WI38 (cell line): Measurements from ENCODE around the gene AQP2.

Source experiments
- H3K4me3 ChIP-seq: 2 replicates; pipeline ENCODE4 v1.5.1; 2011; ENCODE audit warnings: low read depth, mild to moderate bottlenecking, control low read depth, low read length
- CTCF ChIP-seq: IDR thresholded peaks from 2 replicates; pipeline ENCODE4 v1.5.1; 2012; ENCODE audit warnings: low read depth, mild to moderate bottlenecking, control low read depth, low read length

The AQP2 gene

GRCh38 chr12:49950273-49951251 is at the start of gene AQP2:
Gene AQP2 (plus strand): TSS chr12:49950737. CDS start chr12:49950831, 94 bp downstream.
- TF ChIP-seq CTCF, result no peak
- no peak within 1 kb of the TSS for H3K4me3 ChIP-seq

- H3K4me3 ChIP-seq, result no peak overlapping the region
- TF ChIP-seq CTCF, result no peak
Observed at GRCh38 chr12:49901026-49901425, 49.5 kb upstream of the AQP2 start.

GRCh38 chr12:49901986-49902385 is 48.6 kb upstream of the AQP2 start:
- no peak overlapping the region for H3K4me3 ChIP-seq
- no peak for TF ChIP-seq CTCF

- H3K4me3 ChIP-seq, result no peak overlapping the region
- no peak for TF ChIP-seq CTCF
Observed at GRCh38 chr12:49902399-49903350, 47.9 kb upstream of the AQP2 start.

GRCh38 chr12:49903351-49903699 is 47.2 kb upstream of the AQP2 start:
- no peak for TF ChIP-seq CTCF
- H3K4me3 ChIP-seq, result peak overlapping the region; percentile 27; the same call in 1 of the 2 replicates

- TF ChIP-seq CTCF, result no peak
- peak within 1 kb of the TSS; percentile 27; the same call in 1 of the 2 replicates for H3K4me3 ChIP-seq
Observed at GRCh38 chr12:49903700-49904423, 46.7 kb upstream of the AQP2 start, which contains the start of gene FAIM2. Gene FAIM2 (minus strand): TSS chr12:49903900. CDS start chr12:49903792, 108 bp downstream.
